ENCODE results near the gene KIF6.

DNA sequence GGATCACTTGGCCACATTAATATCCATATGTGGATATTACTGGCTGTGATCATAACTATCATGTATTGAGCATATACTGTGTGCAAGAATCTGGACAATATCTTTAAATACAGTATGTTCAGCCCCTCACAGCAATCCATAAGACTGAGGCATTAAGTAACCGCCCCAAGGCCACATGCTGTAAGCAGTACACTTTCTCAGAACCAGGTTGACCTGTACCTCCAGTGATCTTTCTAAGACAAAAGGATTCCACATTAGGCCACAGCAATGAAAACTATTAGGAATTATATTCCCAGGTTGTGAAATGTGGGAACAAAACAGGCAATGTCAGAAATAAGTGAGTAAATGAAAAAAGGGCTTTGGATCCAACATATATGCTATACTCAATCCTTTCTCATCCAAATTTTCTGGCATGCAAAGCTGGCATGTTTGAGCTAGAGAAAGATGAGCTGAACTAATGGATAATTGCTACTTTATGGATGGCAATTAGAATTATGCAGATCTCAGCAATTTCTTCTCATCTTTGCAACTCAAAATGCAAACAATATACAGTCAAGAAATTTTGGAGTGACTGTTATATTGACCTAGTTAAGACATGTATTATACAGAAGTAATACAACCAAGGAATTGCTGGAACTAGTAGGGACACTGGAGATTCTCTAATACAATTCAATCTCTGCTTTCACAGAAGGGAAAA, 86.9 kb downstream of the KIF6 start:
- TF ChIP-seq, protein P1, sequence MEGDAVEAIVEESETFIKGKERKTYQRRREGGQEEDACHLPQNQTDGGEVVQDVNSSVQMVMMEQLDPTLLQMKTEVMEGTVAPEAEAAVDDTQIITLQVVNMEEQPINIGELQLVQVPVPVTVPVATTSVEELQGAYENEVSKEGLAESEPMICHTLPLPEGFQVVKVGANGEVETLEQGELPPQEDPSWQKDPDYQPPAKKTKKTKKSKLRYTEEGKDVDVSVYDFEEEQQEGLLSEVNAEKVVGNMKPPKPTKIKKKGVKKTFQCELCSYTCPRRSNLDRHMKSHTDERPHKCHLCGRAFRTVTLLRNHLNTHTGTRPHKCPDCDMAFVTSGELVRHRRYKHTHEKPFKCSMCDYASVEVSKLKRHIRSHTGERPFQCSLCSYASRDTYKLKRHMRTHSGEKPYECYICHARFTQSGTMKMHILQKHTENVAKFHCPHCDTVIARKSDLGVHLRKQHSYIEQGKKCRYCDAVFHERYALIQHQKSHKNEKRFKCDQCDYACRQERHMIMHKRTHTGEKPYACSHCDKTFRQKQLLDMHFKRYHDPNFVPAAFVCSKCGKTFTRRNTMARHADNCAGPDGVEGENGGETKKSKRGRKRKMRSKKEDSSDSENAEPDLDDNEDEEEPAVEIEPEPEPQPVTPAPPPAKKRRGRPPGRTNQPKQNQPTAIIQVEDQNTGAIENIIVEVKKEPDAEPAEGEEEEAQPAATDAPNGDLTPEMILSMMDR (IDR thresholded peaks at IDR 0.05) = no peak
- TF ChIP-seq POLR2AphosphoS5 (IDR thresholded peaks at IDR 0.05) (no peak), POLR2A (IDR thresholded peaks at IDR 0.05; ENCODE audit: low read depth) (no peak)

Measured in esophagus muscularis mucosa (tissue), 3 donors.